Measurements from ENCODE around the gene FHIT.
"Not testable (repeated sequence)": the region's sequence is repeated elsewhere in the genome, so short reads cannot be mapped to it uniquely, and the experiment has no call there.

FHIT gene

GRCh38 chr3:60909526-60909925 lies 341.7 kb downstream of the FHIT start:
- no peak for DNase-seq

- DNase-seq: no peak
Measured at GRCh38 chr3:60906283-60906682, 345.0 kb downstream of the FHIT start.

GRCh38 chr3:60898321-60898720 lies 352.9 kb downstream of the FHIT start:
- DNase-seq: no peak

DNA sequence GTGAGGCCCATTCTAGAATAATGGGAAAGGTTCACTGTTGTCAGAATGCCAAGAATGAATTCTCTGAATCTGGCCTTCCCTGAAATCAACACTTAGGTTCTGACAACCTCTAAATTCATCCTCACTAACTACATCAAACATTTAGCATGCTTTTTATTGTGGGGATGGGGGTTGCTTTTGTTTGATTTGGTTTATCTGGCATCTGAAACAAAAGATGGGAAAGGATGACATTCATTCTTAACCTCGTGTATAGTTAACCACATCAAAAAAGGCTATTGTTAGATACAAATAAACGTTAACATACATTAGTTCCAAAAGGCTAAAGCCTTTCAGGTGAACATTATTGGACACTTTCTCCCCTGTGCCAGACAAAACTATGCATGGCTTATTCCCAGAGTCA lies 357.3 kb downstream of the FHIT start:
- no peak for DNase-seq

DNA sequence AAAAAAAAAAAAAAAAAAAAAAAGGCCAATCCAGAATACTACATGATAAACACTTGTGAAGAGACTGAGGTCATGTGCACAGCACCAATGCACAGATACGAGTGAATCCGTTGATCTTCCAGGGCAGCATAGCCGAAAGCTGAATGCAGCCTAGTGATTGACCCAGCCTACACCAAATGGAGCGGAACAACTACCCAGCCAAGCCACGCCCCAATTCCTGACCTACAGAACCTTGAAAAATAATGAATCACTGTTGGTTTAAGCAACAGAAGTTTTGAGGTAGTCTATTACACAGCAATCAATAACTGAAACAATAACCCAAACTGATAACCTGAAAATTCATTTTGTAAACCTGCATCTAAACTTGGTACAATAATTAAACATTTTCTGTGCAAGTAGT lies 361.0 kb downstream of the FHIT start:
- no peak for DNase-seq

GRCh38 chr3:60888952-60889351 lies 362.3 kb downstream of the FHIT start:
- DNase-seq: not testable (repeated sequence)

- DNase-seq: no peak
Measured at GRCh38 chr3:60887574-60887973, 363.7 kb downstream of the FHIT start.

DNA sequence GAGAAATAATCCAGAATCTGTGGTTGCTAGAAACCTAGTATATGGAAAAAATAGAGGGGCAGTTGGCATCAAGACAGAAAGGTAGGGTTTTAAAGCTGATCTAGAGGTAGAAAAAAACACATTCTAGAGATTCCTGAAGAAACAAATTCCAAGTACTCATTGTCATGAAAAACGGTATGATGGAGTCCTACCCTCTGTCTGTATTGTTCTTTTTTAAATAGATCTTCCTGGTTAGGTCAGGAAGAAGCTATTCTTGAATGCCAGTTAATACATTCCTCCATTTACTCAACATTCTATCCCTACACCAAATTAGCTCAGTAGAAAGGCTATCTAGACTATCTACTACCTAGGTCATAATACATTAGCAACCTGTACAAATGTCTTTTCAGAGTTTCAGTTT lies 364.7 kb downstream of the FHIT start:
- no peak for DNase-seq

- DNase-seq: no peak
Measured at GRCh38 chr3:60884005-60884404, 367.2 kb downstream of the FHIT start.

DNA sequence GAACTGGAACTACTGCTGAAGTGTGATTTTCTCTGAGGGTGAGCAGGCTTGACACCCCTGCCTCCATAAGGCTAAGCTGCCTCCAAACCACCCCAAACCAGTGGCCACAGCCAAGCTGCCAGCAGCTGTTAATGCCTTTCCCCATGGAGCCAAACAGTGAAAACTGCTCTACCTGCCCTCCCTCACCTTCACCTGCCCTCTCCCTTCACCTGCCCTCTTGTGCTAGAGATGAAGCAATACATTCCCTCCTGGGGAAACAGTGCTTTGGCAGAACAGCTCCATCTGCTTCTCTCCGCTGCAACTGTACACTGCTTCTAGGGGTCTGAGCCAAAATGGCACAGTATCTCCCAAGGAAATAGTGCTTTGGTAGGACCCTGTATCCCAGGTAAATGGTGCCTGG lies 374.1 kb downstream of the FHIT start:
- no peak for DNase-seq

DNA sequence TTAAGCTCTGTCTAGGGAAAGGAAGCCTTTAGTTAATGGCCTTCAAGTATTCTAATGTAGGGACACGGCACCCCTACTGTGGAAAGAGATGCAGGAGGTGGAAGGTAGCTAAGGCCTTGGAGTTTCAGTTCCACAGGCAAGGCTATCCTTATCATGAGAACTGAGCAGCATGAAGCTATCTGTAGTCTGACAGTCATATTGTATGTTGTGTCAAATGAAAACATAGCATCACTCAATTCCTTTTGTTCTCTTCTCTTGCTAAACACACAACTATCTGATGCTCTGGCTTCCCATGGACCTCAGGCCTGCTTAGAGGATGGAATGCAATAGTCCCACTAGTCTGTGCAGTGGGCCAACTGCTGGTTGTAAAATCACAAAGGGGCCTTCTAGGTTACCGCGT lies 380.9 kb downstream of the FHIT start:
- DNase-seq: no peak

GRCh38 chr3:60867200-60867599 lies 384.1 kb downstream of the FHIT start:
- DNase-seq: no peak

GRCh38 chr3:60856257-60857046 lies 394.8 kb downstream of the FHIT start:
- DNase-seq: no peak

DNA sequence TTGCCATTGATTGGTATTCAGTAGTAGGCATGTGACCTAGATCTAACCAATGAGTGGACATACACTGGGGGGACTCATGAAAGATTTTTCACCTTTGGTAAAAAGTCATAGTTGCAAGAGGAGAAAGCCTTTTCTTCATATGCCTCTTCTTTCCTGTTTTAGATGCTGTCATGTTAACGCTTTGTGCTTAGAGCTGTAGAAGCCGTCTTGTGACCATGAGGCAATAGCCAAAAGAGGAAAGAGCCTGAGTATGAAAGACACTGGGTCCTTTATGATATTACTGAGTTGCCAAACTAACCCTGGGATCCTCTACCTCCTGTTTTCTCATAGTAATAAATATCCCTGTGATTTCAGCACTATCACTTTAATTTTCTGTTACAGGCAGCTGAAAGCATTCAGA lies 396.0 kb downstream of the FHIT start:
- DNase-seq: no peak

GRCh38 chr3:60854791-60855190 lies 396.5 kb downstream of the FHIT start:
- DNase-seq: no peak

DNA sequence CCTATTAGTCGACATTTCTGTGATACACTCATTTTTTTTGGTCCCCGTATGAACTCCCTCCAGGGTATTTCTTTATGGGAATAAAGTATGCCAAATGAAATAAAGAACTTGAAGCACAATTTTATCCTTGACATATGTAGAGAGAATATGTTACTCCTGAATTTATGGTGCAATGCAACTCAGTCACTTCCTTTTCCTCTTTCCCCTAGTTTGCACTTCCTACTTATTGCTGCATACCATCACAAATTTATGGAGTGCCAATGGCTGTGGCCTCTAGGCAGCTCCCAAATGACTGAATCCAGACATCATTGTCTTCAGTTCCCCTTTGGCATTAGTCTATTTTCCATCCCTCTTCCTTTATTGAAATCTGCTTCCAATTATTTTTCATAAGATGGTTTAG lies 403.5 kb downstream of the FHIT start:
- DNase-seq: no peak

GRCh38 chr3:60844256-60844655 lies 407.0 kb downstream of the FHIT start:
- no peak for DNase-seq

DNA sequence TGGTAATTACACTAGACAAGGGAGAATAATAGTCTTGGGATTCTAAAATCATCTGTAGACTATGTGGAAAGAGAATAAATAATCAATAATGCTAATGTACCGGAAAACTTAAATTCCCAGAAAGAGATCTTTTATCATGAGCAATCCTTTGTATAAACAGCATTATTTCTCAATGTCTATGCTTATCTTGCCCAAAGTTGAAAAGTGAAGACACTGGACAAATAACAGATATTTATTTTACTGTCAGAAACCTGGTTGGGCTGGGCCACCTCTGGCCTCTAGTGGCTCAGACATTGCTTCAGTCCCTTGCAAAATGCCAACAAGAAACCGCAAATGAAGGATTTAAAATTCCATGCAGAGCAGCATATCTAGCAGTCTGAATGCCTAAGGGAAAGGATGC lies 409.9 kb downstream of the FHIT start:
- DNase-seq: no peak

GRCh38 chr3:60839246-60839645 lies 412.0 kb downstream of the FHIT start:
- DNase-seq: no peak

DNA sequence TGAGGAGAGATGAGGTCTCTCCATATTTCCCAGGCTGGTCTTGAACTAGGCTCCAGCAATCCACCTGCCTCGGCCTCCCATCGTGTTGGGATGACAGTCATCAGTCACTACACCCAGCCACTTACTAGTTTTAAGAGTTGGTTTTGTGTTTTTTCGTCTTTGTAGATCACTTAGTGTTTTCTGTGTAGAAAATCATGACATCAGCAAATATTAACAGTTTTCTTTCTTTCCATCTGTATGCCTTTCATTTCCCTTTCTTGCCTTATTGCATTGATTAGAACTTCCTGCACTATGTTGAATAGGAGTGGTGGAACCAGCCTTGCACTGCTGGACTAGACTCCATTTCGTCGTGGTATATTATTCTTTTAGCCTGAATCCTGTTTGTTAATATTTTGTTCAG lies 415.5 kb downstream of the FHIT start:
- no peak for DNase-seq

DNA sequence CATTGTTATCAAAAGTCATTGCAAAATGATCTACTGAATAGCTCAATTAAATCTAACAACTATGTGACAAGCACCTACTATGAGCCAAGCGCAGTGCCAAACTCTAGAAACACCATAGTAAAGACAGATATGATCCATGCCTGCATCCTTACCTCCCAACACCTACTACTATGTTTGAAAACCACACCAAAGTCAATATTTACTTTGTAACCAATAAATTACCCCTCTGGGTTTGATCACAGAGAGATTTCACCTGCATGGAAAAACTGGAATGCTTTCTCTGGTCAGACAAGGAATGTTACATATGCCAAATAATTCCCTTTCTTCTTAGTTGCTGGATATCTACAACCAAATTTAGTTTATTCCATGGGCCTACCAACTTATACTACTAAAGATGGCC lies 422.2 kb downstream of the FHIT start:
- no peak for DNase-seq

DNA sequence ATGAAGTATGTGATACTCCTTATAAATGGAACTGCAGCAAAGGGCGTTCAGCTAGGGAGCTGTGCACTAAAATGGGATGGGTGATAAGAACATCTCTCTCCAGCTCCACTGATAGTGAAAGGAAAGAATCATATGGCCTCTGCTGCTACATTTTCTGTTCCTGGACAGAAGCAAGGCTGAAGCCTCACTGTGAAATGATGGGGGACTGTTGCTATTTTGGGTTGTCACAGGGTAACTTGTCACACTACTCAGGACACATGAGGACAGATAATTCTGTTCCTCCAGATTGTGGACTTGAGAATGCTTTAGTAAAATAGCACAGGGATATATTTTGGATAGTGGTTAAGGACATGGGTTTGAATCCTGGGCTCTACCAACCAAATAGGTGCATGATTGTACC lies 423.6 kb downstream of the FHIT start:
- DNase-seq: no peak

- DNase-seq: no peak
Measured at GRCh38 chr3:60826511-60826910, 424.7 kb downstream of the FHIT start.

DNA sequence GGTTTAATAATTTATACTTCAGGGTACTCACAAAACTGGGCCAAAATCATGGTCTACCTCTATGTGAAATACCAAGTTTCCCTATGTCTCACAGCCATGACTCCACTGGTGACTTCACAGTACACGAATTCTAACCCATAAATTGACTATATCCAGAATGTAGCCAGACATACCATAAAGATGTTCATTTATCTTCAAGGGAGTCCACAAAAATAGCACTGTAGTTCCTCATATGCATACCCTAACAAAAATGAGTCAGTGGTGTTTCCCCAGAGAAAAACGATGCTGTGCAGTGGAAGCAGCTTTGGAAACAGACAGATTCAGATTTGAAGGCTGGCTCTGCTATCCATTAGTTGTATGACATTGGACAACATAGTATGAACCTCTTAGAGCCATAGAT lies 438.8 kb downstream of the FHIT start:
- no peak for DNase-seq

DNA sequence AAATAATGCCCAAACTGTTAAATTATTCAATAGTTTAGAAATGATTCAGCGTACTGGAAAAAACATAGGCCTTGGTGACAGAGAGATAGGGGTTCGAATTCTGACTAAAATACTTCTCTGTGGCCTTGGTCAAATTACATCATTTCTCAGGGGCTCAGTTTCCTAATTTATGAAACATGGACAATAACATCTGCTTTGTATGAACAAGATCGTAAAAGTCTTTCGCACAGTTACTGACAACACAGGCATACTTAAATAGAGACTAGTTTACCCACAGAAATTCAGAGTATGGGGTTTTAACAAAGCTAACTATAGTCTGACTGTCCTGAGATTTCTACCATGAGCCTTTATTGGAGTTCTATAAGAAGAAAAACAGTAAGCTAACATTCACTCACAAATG lies 440.4 kb downstream of the FHIT start:
- DNase-seq: no peak

Data from activated gamma-delta T cell treated with Interleukin-2 at 50 U/mL for 16 hours (primary cell).